Astrocyte of the cerebellum (primary cell): Measurements from ENCODE around the gene CCDC137.
"Not testable (repeated sequence)": the region's sequence is repeated elsewhere in the genome, so short reads cannot be mapped to it uniquely, and the experiment has no call there.

Experiments
- DNase-seq: peaks from one replicate; pipeline ENCODE4 v3.0.0-alpha.2; 2011; ENCODE audit warnings: low read depth
- H3K4me3 ChIP-seq: 2 replicates; pipeline ENCODE4 v1.5.1; 2011; ENCODE audit warnings: mild to moderate bottlenecking, low read depth, low read length, moderate library complexity
- in situ Hi-C: cut with HindIII; loops from 2 replicates; pipeline ENCODE4 v1.10.0; 2017; ENCODE audit warnings: low sequenced_read_pairs
- TF ChIP-seq, protein P1 (sequence below): IDR thresholded peaks from 2 replicates; pipeline ENCODE4 v1.5.1; 2012; ENCODE audit warnings: low read length, low read depth, moderate library complexity, mild to moderate bottlenecking; ENCODE audit errors: missing control alignments

Gene CCDC137, protein sequence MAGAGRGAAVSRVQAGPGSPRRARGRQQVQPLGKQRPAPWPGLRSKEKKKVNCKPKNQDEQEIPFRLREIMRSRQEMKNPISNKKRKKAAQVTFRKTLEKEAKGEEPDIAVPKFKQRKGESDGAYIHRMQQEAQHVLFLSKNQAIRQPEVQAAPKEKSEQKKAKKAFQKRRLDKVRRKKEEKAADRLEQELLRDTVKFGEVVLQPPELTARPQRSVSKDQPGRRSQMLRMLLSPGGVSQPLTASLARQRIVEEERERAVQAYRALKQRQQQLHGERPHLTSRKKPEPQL

DNA sequence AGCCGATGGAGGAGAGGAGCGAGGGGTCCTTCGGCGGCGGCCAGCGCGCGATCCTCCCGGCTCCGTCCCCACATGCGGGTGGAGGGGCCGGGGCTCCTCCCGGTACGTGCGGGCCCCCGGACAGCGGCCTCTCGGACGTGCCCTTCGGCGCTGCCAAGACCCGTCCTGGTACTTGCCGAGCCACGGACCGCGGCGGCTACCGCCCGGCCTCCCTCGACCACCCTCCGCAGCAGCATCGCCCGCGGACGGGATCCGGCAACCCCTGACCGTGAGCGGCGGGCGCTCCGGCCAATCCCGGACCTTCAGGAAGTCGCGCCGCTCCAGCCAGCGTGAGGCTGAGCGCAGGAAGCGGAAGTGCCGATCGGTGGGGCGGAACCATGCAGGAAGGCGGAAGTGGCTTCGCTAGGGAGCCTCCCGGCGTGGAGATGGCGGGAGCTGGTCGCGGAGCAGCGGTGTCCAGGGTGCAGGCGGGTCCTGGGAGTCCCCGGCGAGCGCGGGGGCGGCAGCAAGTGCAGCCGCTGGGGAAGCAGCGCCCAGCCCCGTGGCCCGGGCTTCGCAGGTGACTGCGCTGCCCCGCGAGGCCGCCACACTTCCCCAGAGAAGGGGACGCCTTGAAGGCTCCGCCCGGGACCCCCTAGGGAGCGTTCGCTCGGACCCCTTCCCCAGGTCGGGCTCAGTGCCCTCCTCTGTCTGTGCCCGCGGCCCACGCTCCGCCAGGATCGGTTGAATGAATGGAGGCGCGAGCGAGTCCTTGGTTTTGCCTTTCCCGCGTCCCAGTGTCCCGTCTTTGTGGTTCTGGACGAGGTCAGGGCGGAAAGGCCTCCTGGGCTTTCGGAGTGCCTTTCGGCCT, at the start of gene CCDC137, which contains the start of gene OXLD1:
Gene CCDC137 (plus strand): TSS at position 396 of the 850 bp plus-strand sequence. CDS start 30 bp downstream, at position 426.
Gene OXLD1 (minus strand): TSS at position 264 of the 850 bp plus-strand sequence. CDS start 28 bp downstream, at position 236.
- TF ChIP-seq, protein P1, sequence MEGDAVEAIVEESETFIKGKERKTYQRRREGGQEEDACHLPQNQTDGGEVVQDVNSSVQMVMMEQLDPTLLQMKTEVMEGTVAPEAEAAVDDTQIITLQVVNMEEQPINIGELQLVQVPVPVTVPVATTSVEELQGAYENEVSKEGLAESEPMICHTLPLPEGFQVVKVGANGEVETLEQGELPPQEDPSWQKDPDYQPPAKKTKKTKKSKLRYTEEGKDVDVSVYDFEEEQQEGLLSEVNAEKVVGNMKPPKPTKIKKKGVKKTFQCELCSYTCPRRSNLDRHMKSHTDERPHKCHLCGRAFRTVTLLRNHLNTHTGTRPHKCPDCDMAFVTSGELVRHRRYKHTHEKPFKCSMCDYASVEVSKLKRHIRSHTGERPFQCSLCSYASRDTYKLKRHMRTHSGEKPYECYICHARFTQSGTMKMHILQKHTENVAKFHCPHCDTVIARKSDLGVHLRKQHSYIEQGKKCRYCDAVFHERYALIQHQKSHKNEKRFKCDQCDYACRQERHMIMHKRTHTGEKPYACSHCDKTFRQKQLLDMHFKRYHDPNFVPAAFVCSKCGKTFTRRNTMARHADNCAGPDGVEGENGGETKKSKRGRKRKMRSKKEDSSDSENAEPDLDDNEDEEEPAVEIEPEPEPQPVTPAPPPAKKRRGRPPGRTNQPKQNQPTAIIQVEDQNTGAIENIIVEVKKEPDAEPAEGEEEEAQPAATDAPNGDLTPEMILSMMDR = no peak
- in situ Hi-C loops = no loop called here
- peak; percentile 90 for DNase-seq
- peak within 1 kb of the TSS; percentile 96 for H3K4me3 ChIP-seq

DNA sequence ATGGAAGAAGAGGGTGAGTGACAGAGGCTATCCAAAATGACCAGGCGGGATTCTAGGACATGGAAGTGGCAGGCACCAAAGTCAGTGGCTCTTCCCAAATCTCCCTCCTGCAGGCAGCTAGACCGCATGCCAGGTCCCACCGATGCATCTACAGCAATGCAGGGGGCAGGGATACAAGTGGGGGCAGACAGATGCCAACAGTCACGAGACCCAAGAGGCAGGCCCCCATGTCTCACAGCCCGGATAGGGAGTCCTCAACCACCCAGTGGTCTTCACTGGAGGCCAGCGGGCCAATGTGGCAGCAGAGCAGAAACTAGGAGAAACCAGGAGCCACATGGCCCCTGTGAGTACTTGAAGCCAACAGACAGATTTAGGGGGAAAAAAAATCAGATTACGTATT, 49.7 kb upstream of the CCDC137 start:
- TF ChIP-seq, protein P1 = no peak
- DNase-seq = no peak
- no peak overlapping the region for H3K4me3 ChIP-seq
- in situ Hi-C loops = no loop called here

DNA sequence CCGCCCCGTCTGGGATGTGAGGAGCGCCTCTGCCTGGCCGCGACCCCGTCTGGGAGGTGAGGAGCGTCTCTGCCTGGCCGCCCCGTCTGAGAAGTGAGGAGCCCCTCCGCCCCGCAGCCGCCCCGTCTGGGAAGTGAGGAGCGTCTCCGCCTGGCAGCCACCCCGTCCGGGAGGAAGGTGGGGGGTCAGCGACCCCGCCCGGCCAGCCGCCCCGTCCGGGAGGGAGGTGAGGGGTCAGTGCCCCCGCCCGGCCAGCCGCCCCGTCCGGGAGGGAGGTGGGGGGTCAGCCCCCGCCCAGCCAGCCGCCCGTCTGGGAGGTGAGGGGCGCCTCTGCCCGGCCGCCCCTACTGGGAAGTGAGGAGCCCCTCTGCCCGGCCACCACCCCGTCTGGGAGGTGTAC, 48.2 kb upstream of the CCDC137 start:
- H3K4me3 ChIP-seq, in situ Hi-C loops: not testable (repeated sequence)

DNA sequence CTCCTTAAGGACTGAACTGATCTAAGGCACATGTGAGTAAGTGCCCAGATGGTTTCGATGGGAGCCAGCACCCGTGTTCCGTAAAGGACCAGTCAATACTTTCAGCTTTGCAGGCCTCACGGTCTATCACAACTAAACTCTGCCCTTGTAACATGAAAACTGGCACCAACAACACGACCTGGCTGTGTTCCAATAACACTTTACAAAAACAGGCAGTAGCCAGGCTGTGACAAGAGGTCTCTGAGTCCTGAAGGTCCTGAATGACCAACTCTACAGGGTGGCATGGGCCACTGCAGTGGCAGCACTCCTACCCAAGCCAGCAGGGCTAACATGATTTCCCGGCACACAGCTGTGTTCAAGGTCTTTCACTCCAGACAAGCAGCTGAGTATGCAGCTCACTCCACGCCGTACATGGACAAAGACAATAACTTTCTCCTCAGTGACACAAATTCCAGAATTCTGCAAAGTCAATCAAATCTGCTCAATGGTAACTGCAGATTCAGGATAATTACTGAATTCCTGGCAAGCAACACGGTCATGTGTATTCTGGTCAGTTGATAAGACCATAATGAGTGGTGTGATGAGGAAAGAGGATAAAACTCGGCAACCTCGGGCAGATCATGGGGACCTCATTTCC, 44.9 kb upstream of the CCDC137 start:
- in situ Hi-C loops = no loop called here
- no peak overlapping the region for H3K4me3 ChIP-seq
- no peak for DNase-seq
- TF ChIP-seq, protein P1 = no peak

More for the DNA sequence above, 48.2 kb upstream of the CCDC137 start:
- DNase-seq = not testable (repeated sequence)

DNA sequence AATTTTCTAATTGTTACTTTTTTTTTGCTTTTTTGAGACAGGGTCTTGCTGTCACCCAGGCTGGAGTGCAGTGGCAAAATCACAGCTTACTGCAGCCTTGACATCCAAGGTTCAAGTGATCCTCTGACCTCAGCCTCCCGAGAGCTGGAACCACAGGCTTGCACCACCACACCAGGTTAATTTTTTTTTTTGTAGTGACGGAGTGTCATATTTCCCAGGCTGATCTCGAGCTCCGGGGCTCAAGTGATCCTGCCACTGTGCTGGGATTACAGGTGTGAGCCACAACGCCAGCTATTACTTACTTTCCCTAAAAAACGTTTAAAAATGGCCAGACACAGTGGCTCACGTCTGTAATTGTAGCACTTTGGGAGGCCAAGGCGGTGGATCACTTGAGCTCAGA, 36.3 kb upstream of the CCDC137 start:
- no peak for DNase-seq
- TF ChIP-seq, protein P1 = no peak
- in situ Hi-C loops = no loop called here
- no peak overlapping the region for H3K4me3 ChIP-seq

DNA sequence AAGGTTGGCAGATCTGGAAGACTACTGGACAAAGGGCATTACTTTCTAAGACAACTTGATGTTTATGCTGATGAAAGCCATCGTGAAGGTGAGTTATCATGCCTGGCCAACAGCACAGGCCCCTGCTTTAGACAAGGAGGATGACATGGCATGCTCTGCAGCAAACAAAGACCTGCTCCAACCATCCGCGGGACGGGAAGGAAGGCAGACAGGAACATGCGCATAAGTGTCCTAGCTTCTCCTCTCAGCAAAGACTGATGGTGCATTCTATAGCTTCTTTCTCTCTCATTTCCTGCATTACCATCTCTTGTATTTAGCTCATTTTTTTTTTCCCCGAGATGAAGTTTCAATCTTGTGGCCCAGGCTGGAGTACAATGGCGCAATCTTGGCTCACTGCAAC, 35.1 kb upstream of the CCDC137 start:
- TF ChIP-seq, protein P1 = no peak
- no peak overlapping the region for H3K4me3 ChIP-seq
- in situ Hi-C loops = no loop called here
- no peak for DNase-seq
